Dedifferentiated amniotic fluid mesenchymal stem cell (primary cell): ENCODE measurements around the gene TGM2.

Source experiments
- DNase-seq: peaks from one replicate; pipeline ENCODE4 v3.0.0-alpha.2; 2016; ENCODE audit errors: extremely low spot score

TGM2 gene

GRCh38 chr20:38199501-38200390, 34.7 kb upstream of the TGM2 start:
- no peak for DNase-seq

- no peak for DNase-seq
These were observed 33.3 kb upstream of the TGM2 start for GRCh38 chr20:38198238-38198861.

- DNase-seq = no peak
These were observed 32.5 kb upstream of the TGM2 start for GRCh38 chr20:38197619-38198018.

DNA sequence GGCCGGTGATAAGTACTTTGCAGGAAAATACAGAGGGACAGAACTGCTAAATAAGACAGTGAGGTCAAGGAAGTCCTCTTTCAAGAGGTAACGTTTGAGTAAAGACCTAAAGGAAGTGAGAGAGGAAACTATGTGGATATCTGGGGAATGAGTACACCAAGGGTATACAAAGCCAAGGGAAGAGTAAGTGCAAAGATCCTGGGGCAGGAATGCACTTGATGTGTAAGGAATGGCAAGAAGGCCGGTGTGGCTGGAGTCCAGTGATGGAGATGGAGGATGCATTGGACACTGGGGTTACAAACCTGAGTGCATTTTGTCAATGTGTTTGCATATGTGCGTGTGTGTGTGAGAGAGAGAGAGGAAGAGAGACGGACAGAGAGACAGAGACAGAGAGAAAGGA, 32.1 kb upstream of the TGM2 start:
- DNase-seq = no peak

DNA sequence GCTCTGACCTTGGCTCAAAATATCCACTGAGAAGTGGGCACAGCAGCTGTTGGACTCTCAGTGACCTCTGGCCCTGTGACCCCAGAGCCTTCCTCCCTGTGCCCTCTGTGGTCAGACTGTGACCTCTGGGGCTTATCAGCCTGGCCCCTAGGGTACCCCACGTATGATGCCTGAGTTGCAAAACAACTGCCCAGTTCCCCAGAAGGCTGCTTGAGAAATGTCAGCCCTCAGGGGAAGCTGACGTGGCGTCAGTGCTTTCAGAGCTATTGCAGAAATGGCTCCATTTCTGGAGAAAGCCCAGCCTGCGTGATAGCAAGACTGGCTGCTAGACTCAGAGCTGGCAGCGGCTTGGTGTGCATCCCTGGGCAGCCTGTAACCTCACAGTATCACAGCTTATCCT, 31.5 kb upstream of the TGM2 start:
- peak; percentile 72 for DNase-seq

DNA sequence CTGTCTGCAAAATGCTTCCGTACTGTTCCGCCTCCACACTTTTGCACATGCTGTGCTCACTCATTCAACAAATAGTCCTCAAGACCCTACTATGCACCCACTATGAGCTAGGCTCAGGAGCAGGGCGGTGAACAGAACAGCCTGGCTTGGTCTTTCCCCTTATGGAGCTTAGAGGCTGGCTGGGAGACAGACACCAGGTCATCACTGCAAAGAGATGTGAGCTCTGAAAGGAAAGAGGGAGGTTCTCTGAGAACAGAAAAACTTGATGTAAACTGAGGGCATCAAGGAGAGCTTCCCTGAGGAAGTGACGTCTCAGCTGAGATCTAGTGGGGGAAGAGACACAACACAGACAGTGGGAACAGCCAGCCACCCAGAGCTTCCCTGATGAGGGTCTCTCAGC, 31.0 kb upstream of the TGM2 start:
- no peak for DNase-seq

DNA sequence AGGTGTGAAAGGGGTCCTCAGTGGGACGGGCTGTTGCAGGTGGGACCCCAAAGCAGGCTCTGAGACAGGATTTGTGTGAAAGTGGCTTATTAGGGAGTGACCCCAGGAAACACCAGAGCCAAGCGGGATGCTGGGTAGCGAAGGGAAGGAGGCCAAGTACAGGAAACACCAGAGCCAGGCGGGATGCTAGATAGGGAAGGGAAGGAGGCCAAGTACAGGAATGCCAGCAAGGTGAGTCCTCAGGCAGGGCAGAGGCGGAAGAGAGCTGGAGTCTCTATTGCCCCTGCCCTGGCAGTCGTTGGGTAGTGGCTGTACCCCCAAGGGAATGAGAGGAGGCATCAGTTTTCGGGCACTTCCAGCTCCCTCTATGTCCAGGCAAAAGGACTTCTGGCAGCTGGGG, 30.5 kb upstream of the TGM2 start:
- DNase-seq = no peak

- DNase-seq = no peak
These were observed 30.0 kb upstream of the TGM2 start for GRCh38 chr20:38194971-38195504.

DNA sequence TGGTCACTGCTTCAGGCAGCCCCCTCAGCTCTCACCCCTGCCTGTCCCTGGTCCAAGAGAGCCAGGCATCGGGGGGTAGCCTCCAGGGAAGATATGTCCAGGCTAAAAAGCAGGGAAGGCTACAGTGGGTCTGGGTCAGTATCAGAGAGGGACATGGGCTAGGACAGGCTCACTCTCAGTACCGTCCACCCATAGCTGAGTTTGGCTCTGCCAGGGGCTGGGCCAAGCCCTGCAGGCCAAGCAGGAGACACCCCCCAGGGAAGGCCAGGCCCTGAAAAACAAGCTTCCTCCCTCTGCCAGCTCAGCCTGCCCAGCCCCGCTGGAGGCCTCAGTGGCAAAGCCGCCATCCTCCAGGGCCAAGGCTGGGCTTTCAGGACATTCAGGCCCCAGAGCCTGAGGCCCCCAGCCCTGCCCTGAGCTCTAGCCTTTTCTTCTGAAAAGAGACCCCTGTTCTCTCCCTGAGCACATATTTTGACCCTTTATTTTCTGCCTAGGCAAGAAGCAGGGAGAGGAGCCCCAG, 28.6 kb upstream of the TGM2 start:
- no peak for DNase-seq

- no peak for DNase-seq
These were observed 27.3 kb upstream of the TGM2 start for GRCh38 chr20:38192323-38192885.

DNA sequence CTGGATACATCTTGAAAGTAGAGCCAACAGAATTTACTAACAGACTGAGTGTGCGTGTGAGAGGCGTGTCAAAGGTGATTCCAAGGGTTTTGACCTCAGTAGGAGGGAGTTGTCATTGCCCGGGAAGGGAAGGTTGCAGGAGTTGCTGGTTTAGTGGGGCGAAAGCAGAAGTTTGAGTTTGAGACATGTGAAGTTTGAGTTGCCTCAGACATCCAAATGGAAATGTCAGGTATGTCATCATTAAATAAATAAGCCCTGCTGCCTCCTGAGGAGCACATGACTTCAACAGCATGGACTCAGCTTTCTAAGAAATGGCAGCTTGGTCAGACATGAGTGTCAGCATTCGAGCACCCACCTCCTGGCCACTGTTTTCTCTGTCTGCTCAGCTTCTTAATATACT, 26.6 kb upstream of the TGM2 start:
- no peak for DNase-seq

GRCh38 chr20:38190936-38191371, 25.9 kb upstream of the TGM2 start:
- DNase-seq = no peak

DNA sequence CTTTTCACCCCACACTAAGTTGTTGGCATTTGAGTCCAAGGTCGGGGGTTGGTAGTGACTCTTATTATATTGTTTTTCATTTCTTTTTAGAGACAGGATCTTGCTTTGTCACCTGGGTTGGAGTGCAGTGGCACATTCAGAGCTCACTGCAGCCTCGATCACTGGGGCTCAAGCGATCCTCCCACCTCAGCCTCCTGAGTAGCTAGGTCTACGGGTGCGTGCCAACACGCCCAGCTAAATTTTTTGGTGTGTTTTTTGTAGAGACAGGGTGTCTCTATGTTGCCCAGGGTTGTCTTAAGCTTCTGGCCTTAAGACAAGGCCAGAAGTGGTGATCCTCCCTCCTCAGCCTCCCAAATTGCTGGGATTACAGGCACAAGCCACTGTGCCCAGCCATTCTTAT, 25.1 kb upstream of the TGM2 start:
- DNase-seq = no peak

- DNase-seq = no peak
These were observed 22.4 kb upstream of the TGM2 start for GRCh38 chr20:38187517-38187916.

GRCh38 chr20:38186788-38187221, 21.7 kb upstream of the TGM2 start:
- DNase-seq = no peak

DNA sequence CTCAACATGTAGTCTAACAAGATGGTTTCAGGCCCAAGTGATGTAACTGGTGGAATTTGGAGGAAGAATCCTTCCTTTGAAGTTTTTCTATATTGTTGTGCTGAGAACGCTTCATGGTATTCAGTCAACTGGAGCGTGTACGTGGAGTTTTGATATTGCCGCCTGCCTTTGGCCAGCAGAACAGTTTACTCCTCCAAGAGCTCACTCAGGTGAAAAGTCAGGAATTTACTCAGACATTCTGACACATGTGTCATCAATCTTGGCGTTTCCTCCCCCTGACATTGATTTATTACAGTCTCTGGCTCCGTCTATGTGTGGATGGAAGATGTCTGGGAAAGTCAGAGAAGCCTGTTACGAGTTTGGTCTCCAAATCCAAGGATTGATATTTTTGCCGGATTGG, 19.0 kb upstream of the TGM2 start:
- DNase-seq = no peak

GRCh38 chr20:38181971-38182370, 16.9 kb upstream of the TGM2 start:
- DNase-seq = no peak

DNA sequence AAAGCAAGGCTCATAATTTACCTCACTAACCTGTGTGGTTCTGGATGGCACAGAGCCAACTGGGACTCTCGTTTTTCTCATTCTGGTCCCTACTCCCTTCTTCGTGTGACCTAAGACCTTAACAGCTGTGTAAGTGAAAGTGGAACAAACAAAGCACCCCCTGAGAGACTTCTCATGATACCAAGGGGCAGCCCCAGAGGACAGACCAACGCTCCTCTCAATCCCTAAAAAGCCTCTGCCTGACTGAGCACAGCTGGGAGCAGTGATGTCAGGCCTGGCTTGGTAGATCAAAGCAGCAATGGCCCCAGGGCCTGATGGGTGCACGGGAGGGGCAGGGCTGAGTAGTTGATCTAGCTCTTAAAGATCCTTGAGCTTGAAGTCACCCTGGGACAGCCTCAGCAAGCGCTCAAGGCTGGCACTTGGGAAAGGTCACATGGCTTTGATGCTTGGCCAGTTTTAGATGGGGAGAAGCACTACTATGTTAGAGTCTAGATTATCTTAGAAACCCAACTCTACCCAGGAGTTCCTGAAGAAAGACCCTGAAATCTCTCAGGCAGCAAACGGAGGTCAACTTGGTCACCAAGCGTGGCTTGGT, 16.2 kb upstream of the TGM2 start:
- DNase-seq = no peak

- no peak for DNase-seq
These were observed 15.7 kb upstream of the TGM2 start for GRCh38 chr20:38180781-38181180.

DNA sequence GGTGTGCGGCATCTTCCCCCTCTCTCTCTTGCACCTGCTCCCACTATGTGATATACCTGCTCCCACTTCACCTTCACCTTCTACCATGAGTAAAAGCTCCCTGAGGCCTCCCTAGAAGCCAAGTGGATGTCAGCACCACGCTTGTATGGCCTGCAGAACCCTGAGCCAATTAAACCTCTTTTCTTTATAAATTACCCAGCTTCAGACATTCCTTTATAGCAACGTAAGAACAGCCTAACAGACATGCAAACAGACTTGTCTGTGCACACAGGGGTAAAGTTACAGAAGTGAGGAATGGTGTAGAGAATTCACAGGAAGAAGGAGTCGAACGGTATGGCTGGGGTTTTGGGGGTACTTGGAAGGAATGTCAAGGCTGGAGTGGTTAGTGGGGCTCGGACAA, 14.8 kb upstream of the TGM2 start:
- no peak for DNase-seq

DNA sequence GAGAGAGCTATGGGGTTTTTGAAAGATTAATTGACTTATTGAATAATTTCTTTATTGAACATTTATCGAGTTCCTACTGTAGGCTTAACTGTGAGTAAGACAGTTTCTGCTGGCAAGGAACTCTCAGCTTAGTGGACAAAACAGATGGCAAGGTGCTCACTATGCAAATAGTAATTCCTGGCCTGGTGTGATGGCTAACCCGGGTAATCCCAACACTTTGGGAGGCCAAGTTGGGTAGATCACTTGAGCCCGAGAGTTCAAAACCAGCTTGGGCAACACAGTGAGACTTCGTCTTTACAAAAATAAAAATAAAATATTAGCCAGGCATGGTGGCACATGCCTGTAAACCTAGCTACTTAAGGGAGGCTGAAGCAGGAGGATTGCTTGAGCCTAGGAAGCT, 13.5 kb upstream of the TGM2 start:
- DNase-seq = no peak

DNA sequence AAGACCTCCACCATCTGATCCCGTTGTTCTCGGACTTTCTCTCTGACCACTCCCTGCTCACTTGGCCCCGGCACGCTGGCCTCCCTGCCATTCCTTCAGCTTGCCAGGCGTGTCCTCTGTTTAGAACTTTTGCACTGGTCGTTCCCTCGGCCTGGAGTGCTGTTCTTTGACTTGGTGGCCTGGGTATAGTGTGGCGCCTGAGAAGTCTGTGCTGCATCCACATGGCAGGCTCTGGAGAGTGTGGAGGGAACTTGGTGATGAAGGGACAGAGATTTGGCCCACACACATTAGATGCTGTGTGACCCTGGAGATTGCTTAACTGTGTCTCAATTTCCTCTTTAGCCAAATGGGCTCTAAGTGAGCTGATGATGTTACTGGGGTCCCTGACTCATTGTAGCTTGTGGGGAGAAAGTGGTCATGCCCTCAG, 13.0 kb upstream of the TGM2 start:
- DNase-seq = no peak
